Renal pelvis (tissue), 4 donors: ENCODE measurements around the gene CAPN15. TPM values are rescaled to one million over a fixed set of nuclear protein-coding genes. Genes with fewer than 3 reads are reported as not detected.

ENCODE experiments used
- DNase-seq: peaks from one replicate; pipeline ENCODE4 v3.0.0-alpha.2; 2013
- polyA plus RNA-seq, 3 donors: library from polyadenylated mRNA; unstranded; fragments of 120-200 nt; gene quantifications; one replicate each; pipeline ENCODE4 v1.2.1, GENCODE V29; 2013; ENCODE audit not compliant: insufficient read length in 3 of 3

Gene CAPN15
- polyA plus RNA-seq, 3 donors = 33.2 to 40.3 (median 36.7) TPM

DNA sequence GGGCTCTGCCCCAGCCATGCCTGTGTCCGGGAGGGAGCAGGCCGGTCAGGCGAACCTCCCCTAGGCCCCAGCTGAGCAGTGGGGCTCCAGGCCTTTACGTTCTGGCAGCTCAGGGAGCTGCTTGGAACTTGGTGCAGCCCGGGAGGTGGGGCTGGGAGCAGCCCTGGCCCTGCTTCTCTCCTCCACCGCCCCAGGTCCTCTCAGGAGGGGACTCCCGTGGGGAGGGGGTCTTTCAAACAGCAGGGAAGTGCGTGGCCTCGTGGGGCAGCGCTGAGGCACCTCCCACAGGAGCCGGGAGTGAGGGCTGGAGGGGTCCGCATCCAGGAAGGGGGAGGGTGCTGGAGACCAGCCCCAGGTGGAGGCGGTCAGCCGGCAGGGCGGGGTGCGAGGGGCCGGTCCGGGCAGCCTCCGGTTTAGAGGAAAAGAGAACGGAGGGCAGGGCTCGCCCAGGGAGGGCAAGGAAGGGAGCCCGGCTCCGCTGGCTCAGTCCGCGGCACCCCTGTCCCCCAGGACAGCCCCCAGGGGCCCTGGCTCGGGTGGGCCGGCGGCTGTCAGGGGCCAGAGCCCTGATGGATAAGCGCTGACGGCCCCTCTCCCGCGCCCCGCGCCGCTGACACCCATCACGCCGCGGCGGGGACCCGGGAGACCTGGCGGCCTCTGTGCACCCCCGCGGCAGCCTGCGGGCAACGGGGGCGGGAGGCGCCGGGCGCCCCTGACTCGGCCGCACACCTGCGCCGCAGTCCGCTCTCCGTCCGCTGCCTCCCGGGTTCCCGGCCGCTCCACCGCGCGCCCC lies 32.1 kb downstream of the CAPN15 start:
- DNase-seq = no peak

DNA sequence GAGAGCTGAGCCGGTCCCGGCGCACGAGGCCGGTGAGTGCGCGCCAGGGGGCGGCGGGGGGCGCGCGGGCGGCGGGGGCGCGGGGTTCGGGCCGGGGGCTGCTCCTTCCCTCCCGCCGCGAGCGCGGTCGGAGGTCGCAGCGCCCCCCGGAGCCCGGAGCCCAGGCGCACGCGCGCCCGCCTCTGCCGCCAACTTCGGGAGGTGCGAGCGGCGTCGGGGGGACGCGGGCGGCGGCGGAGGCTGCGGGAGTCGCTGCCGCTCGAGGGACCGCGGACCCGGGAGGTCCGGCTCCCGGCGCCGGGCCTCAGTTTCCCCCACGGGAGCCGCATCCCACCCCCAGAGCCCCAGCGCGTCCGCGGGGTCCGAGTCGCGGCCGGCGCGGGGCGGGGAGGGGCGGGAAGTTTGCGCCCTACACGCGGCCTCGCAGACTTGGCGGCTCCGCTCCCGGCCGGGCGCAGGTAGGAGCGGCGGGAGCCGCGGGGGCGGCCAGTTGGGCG lies 32.7 kb downstream of the CAPN15 start, which contains the start of gene PRR35:
Gene PRR35, plus strand, starts transcription at position 191 of the 497 bp plus-strand sequence. CDS start 2,901 bp downstream, outside the sequence.
- no peak for DNase-seq

DNA sequence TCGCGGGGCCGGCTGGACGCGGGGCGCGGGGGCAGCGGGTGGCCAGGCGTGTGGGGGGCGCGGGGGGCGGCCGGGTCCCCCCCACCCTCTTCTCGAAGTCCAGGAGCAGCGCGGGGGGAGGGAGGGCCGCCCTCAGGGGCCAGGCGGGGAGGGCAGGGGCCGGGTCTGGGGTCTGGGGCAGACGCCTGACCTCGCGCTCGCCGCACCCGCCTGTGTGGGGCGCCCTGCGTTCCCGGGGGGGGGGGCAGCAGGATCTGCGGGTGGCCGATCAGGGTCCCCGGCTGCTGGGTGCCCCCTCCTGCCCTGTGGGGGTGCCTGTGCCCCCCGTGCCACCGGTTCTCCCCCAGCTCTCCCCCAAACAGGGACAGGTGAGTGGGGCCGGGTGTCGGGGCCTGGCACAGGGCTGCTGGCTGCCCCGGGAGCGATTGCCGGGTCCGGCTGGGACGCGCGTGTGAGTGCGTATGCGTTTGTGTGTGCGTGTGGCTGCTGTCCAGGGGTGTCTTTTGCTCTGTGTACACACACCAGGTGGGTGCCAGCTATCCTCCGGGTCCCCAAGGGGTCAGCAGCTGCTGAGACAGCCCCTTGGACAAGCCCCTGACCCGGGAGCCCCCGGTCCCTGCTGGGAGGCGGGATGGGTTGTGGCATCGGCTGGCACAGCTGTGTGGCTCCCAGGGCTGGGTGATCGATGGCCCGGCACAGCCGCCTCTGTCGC lies 33.3 kb downstream of the CAPN15 start:
- no peak for DNase-seq

DNA sequence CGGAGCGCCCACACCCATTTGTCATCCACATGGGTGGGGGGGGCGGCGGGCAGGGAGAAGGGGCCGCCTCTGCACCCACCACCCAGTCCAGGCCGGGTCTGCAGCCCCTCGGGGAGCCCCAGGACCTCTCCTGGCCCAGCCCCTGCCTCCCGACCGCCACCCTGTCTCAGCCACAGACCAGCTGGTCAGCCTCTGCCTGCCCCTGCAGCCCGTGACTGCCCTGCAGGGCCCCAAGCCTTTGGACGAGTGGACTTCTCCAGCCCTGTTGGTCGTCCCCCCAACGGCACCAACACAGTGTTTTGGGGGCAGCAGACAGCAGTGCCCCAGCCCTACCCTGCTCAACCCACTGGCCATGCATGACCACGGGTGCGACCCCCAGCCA lies 33.9 kb downstream of the CAPN15 start:
- DNase-seq = no peak

DNA sequence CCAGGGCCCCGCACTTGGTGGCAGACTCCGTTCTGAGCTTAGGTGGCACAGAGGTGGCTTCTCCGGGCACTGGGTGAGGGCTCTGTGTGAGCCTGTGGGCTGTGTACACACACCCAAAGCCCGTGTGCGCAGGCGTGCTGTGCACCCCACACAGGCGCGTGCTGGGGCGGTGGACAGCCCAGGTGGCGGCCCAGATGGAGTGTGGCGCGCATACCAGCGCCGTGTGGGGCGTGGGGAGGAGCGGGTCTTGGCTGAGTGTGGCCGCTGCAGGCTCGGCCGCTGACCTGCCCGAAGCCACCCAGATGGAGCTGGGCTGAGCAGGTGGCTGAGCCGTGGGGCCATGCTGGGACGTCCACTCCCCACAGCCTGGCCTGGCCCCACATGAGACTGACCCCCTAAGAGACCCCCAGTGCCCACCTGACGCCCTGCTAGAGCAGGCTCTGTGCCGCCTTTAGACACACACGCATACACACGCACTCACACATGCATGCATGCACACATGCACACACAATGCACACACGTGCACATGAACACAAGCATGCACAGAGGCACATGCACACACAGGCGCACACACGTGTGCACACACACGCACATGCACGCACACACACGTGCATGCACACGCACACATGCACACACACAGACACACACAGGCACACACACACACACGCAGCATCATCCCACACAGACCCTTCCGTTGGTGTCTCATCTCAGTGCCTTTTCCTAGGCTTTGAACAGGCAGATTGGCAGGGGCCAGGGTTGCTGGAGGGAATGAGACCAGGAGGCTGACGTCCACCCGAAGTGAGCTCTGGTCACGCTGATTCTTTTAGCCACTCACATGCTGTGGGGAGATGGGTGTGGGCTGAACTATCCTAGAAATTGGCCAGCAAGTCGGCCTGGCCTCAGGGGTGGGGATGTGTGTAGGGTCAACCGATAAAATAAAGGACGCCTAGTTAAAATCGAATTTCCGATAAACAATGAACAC lies 34.7 kb downstream of the CAPN15 start:
- no peak for DNase-seq

DNA sequence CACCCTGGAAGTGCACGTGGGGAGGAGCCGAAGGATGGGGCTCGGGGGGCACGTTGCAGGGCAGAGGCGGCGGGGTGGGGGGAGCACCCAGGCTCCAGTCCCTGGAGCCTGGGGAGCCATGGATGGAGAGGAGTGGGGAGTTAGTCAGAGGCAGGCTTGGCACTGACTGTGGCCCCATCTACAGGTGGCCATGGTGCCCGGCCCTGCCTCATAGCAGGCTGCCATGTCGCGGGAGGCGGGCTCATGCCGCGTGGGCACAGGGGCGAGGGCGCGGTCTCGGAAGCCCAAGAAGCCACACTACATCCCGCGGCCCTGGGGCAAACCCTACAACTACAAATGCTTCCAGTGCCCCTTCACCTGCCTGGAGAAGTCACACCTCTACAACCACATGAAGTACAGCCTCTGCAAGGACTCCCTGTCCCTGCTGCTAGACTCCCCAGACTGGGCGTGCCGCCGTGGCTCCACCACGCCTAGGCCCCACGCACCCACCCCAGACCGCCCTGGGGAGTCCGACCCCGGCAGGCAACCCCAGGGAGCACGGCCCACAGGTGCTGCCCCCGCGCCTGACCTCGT lies 35.6 kb downstream of the CAPN15 start:
- no peak for DNase-seq

DNA sequence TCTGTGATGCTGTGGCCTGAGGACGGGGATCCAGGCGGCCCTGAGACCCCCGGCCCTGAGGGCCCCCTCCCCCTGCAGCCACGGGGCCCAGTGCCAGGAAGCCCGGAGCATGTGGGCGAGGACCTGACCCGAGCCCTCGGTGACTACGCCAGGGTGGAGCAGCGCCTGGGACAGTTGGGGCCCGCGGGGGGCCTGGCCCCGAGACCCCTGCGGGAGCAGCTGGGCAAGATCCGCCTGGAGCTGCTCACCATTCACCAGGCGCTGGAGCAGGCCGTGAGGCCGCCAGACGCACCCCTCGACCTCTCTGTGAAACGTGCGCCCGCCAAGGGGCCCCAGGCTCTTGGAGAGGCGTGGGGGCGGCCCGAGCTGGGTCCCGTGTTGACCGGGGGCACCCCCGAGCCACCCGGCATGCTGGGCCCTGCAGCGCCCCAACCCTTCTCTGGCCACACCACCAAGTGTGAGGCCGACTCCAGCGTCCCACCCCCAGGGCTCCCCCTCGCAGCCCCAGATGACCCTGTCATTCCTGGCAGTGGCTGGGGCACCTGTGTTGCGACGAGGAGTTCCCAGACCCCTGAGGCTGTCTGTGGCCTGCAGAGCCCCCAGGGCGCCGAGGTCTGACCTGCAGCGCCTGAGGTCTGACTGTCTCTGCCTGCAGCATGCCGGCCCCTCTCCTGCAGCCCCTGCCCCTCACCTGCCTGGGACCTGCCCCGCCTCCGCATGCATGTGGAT lies 37.3 kb downstream of the CAPN15 start:
- DNase-seq = no peak

DNA sequence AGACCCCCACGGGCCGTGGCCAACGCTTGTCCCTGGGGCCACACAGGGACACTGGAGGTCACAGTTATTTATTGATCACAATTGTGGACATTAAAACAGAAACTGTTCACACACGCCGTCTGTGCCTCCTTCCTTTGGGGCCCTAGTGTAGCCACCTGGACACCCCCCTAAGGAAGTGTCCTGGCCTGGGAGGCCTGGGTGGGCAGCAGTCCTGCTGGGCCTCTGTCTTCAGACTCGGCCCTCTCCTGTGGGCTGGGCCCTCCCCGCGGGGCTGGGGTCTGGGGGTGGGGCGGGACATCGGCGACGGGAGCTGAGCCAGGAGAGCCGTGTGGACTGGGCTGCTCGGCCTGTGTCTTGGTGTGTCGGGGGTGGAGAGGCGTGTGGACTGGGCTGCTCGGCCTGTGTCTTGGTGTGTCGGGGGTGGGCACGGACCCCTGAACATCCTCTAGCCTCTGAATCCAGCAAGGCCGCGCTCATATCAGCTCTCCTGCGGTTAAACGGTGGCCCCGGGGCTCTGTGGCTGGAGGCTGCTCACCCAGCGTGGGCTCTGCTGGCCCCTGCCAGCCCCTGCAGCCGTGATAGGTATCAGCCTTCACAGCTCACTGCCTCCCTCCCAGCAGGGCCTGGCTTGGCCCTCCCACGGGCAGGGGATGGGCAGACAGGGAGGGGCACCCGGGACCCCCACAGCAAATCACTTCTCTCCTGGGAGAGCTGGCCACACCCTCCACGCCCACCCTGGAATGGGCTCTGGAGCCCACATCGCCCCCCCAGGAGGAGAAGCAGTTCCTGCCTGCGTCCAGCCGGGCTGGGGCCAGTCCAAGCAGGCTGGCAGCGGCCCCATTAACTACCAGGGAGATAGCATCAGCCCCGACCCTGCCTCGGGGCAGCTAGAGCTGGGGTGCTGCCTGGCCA lies 38.2 kb downstream of the CAPN15 start:
- DNase-seq = peak; percentile 84

DNA sequence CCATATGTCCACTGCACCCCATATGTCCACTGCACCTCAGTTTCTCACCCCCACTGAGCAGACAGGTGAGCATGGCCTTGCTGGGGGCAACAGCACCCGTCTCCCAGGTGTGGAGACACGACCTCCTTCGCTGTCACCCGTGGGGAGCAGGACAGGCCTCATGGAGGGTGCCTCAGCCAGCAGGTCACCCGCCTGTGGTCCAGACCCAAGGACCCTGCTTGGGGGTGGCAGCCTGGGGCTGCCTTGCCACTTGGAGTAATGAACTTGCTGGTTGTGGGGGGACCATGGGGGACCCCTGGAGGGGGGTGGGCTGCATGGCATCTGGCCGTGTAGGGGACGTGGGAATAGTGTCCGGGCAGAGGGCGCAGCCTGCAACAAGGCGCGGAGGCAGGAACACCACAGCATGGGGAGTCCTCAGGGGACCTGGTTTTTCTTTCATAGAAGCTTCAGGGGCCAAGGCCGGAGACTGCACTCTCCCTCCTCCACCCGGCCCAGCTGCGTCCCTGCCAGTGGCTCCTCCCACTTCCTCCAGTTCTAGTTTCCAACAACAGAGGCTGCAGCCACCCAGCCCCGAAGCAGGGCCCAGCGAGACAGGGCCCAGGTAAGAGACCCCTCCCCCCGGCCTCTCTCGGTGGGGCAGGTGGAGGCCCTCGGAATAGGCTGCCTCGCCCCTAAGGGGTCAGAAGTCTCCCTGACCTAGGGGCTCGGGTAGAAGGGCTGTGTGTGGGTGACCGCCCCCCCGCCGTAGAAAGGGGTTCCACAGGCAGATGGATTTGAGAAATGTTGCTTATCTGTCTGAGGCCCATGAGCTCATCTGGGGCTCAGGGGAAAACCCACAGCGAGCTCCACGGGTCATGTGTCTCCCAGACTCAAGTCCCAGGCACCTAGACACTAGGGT lies 39.2 kb downstream of the CAPN15 start, which contains the start of gene NHLRC4:
Gene NHLRC4, plus strand, starts transcription at position 531 of the 898 bp plus-strand sequence. CDS start 1,043 bp downstream, outside the sequence.
- DNase-seq = peak; percentile 77

DNA sequence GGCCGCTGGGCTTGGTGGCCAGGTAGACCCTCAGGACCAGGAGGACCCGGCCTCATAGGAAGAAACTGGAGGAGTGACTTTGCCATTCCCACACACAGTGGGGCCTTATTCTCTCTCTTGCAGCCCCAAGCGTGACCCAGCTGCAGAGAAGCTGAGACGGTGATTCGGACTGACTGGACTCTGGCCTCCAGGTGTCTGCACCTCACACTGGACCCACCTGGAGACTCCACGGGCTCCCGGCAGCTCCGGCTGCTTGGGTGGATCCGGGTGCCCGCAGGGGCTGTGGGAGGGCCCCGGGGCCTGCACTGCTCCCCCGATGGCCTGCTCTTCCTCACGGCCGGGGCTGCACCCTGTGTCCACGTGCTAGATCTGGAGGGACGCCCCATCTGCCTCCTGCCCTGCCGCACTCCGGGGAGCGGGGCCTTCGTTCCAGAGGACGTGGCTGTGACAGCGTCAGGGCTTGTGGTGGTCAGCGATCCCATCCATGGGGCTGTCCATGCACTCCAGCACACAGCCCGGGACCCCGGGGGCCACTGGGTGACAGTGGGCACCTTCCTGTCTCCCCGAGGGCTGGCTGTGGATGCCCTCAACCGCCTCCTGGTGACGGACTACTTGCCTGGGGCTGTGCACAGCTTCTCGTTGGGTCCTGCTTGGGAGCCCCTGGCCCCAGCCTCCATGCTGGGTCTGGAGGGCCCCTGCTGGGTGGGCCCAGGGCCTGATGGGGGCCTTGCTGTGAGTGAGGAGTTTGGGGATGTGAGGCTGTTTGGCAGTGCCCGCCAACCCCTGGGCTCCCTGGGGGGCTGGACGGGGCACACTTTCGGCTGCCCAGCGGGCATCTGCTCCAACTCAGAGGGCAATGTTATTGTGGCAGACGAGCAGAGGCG lies 40.1 kb downstream of the CAPN15 start:
- no peak for DNase-seq

DNA sequence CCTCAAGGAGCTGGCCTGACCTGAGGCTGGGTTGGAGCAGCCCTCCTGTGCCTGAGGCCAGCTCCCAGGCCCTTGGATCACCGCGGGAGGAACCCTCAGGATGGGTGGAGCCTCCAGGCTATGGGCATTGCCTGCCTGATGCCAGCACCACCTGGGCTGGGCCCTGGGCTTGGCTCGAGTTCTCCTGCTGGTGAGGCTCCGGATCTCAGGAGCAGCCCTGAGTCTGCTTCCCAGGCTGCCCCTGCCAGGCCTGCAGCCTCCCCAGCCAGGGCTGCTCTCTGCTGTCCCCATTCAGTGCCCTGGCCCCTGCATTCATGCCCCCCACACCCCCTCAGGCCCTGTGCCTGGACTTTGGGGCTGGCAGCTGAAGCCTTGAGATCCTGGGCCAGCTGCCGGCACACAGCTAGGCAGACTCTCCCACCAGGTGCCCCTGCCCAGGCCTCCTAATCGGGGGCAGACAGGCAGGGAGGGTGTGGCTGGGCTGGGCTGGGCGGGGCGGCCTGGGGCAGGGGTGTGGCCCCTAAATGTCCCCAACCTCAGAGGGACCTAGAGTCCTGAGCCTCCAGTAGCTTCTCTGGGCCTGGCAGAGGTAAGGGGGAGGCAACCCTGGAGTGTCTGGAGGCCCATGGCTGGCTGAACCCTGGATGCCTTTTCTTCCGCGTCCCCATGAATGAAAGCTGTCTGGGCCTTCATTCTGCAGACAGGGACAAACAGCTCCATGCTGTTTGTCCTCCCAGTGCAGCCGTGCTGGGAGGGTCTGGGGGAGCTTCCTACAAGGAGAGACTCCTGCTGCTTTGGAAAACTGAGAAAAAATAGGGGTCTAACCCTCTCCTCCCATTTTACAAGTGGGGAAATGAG lies 41.1 kb downstream of the CAPN15 start:
- no peak for DNase-seq

DNA sequence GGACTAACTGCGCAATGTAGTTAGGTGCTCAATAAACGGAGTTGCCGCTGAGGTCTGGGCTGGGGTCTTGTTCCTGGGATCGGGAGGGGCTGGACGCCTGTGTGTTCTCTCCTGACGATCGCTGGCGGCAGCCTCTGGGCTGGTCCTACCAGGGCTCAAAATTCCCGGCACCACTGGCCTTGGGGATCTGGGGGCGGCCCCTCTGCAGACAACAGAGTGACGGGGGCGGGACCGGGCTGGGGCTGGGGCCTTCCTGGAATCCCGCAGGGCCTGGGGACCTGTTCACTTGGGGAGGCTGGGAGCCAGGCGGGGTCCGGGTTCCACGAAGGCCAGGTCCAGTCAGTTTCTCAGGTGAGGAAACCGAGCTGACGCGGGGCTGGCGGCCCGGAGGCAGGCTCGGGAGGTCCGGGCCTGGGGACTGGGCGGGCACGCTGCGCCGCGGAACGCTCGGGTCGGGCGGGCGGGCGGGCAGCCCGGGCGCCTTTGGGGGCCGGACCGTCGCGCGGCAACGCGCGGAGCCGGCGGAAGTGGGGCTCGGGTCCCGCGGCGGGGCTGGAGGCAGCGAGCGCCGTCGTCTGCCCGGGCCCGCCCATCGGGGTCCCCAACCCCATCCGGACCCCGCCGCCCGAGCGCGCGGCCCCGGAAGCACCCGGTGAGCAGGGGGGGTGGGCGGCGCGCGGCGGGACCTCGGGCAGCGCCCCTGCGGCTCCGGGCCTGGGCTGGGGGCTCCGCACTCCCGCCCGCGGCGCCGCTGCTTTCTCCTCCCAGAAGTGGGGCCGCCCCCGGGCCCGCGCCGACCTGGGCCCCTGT lies 42.1 kb downstream of the CAPN15 start, which contains the start of gene PIGQ:
Gene PIGQ, plus strand, starts transcription at position 524 of the 810 bp plus-strand sequence. CDS start 4,107 bp downstream, outside the sequence.
- no peak for DNase-seq

DNA sequence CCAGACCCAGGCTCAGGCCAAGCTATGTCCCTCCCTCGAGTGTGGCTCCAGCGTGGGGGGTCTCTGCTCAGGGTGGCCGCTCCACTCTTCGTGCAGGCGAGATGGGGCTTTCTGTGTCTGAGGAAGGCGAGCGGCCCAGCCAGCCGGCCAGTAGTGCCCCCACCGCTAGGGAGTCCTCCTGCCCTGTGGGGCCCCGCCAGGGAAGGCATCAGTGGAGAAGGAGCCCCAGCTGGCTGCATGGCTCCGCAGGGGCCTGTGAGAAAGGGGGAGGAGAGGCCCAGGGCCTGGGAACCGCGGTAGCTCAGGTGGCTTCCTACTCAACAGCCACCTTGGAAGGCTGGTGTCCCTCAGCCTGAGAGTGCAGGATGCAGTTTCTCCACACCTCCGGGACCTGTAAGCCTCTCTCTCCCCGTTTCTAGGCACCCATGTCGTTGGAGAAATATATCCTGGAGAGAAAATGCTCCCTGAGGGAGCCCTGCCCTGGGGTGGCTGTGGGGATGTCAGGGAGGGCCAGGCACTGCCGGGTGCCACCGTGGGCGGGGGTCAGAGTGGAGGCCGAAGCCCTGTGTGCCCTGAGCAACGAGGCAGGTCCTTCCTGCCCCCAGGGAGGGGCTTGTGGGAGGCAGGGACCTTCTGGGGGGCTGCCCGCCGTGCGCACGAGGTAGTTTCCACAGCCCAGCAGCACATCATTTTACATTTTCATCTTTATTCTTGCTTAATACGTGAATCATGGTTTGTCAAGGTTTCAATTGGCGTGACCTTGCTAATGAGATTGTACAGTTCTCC lies 45.5 kb downstream of the CAPN15 start:
- no peak for DNase-seq

DNA sequence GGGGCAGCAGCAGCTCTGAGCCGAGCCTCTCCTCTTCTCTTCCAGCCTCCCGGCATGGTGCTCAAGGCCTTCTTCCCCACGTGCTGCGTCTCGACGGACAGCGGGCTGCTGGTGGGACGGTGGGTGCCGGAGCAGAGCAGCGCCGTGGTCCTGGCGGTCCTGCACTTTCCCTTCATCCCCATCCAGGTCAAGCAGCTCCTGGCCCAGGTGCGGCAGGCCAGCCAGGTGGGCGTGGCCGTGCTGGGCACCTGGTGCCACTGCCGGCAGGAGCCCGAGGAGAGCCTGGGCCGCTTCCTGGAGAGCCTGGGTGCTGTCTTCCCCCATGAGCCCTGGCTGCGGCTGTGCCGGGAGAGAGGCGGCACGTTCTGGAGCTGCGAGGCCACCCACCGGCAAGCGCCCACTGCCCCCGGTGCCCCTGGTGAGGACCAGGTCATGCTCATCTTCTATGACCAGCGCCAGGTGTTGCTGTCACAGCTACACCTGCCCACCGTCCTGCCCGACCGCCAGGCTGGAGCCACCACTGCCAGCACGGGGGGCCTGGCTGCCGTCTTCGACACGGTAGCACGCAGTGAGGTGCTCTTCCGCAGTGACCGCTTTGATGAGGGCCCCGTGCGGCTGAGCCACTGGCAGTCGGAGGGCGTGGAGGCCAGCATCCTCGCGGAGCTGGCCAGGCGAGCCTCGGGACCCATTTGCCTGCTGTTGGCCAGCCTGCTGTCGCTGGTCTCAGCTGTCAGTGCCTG lies 46.7 kb downstream of the CAPN15 start:
- DNase-seq = no peak
